ENCODE data around the gene SCAI.

GRCh38 chr9:124932333-124932732 is 211.0 kb downstream of the SCAI start:
- TF ChIP-seq CTCF (conservative IDR thresholded peaks at IDR 0.05; ENCODE audit: low read depth in 2 of 2) (no peak), JUNB (IDR thresholded peaks at IDR 0.05; ENCODE audit: unreplicated experiment) (no peak)
